ENCODE data around the gene LIMS4.
"Not testable (repeated sequence)": the region's sequence is repeated elsewhere in the genome, so short reads cannot be mapped to it uniquely, and the experiment has no call there.

- TF ChIP-seq CTCF (IDR thresholded peaks at IDR 0.05 in 2 of 3, conservative IDR thresholded peaks at IDR 0.05 in 1 of 3; ENCODE audit: borderline replicate concordance in 1 of 3, insufficient read depth in 1 of 3, low read depth in 2 of 3, low read length in 2 of 3); SIN3A (IDR thresholded peaks at IDR 0.05; ENCODE audit: low read depth); POLR2AphosphoS5 (IDR thresholded peaks at IDR 0.05; ENCODE audit: low read depth, low read length); EGR1 (IDR thresholded peaks at IDR 0.05; ENCODE audit: low read depth); EZH2 (IDR thresholded peaks at IDR 0.05); POLR2A (IDR thresholded peaks at IDR 0.05; ENCODE audit: borderline replicate concordance, extremely low read depth, insufficient read depth, insufficient read length); ZFX (IDR thresholded peaks at IDR 0.05); RAD21 (IDR thresholded peaks at IDR 0.05; ENCODE audit: low read depth); JUND (IDR thresholded peaks at IDR 0.05); CEBPB (IDR thresholded peaks at IDR 0.05; ENCODE audit: low read depth); YY1 (IDR thresholded peaks at IDR 0.05; ENCODE audit: extremely low read depth, insufficient replicate concordance, low read depth, low read length); ZBTB33 (IDR thresholded peaks at IDR 0.05; ENCODE audit: extremely low read depth, insufficient replicate concordance, low read length): not testable (repeated sequence)
Observed at GRCh38 chr2:110476952-110477351, 4.3 kb upstream of the LIMS4 start.
